Endothelial cell (in vitro differentiated cells): Measurements from ENCODE around the gene SH2D1A. TPM values are rescaled to one million over a fixed set of nuclear protein-coding genes. Genes with fewer than 3 reads are reported as not detected.

ENCODE experiments used
- DNase-seq: peaks from one replicate; pipeline ENCODE4 v3.0.0; 2021; ENCODE audit warnings: low spot score
- H3K27ac Mint-ChIP-seq: one replicate; pipeline ENCODE4 v1.8.0; 2021; ENCODE audit warnings: mixed read lengths, inconsistent platforms; ENCODE audit not compliant: unreplicated experiment
- H3K27me3 Mint-ChIP-seq: one replicate; pipeline ENCODE4 v1.8.0; 2021; ENCODE audit warnings: mild to moderate bottlenecking, moderate library complexity, mixed read lengths, inconsistent platforms; ENCODE audit not compliant: unreplicated experiment
- H3K36me3 Mint-ChIP-seq: one replicate; pipeline ENCODE4 v1.8.0; 2021; ENCODE audit warnings: mild to moderate bottlenecking, low read depth, mixed read lengths, inconsistent platforms; ENCODE audit not compliant: unreplicated experiment
- H3K4me1 Mint-ChIP-seq: one replicate; pipeline ENCODE4 v1.8.0; 2021; ENCODE audit warnings: mild to moderate bottlenecking, mixed read lengths, inconsistent platforms; ENCODE audit not compliant: unreplicated experiment
- H3K4me3 Mint-ChIP-seq: one replicate; pipeline ENCODE4 v1.8.0; 2021; ENCODE audit warnings: mild to moderate bottlenecking, mixed read lengths, inconsistent platforms; ENCODE audit not compliant: unreplicated experiment
- H3K9me3 Mint-ChIP-seq: one replicate; pipeline ENCODE4 v1.8.0; 2021; ENCODE audit warnings: mixed read lengths, inconsistent platforms; ENCODE audit not compliant: unreplicated experiment
- CTCF ChIP-seq: fragments of 200-600 bp; sonication (generic); IDR thresholded peaks from one replicate; pipeline ENCODE4 v1.5.0; 2021; ENCODE audit warnings: antibody characterized with exemption; ENCODE audit not compliant: unreplicated experiment
- total RNA-seq: library from RNA; stranded (reverse); fragmentation: NEBNext Ultra II Directional; extraction: Animal tissue kit (Norgen Biotek cat#: 25700); gene quantifications from one replicate; pipeline ENCODE4 v1.2.1, GENCODE V29; 2021; ENCODE audit not compliant: unreplicated experiment

SH2D1A gene
- total RNA-seq, 1 donor from 2014 or later, result not detected

GRCh38 chrX:124354648-124355047 lies 8.3 kb downstream of the SH2D1A start:
- Mint-ChIP-seq H3K4me3 (no peak overlapping the region), H3K4me1 (no peaks in the 10 kb centered on the region), H3K27ac (no peak overlapping the region), H3K36me3 (no peaks in the 10 kb centered on the region), H3K27me3 (no peaks in the 10 kb centered on the region), H3K9me3 (no peaks in the 10 kb centered on the region)
- TF ChIP-seq CTCF, result no peak
- DNase-seq, result no peak

GRCh38 chrX:124358800-124359383 lies 12.5 kb downstream of the SH2D1A start:
- no peaks in the 10 kb centered on the region for H3K27me3 Mint-ChIP-seq
- no peak for TF ChIP-seq CTCF
- no peaks in the 10 kb centered on the region for H3K36me3 Mint-ChIP-seq
- no peaks in the 10 kb centered on the region for H3K4me1 Mint-ChIP-seq
- H3K4me3 Mint-ChIP-seq, result no peak overlapping the region
- no peak overlapping the region for H3K27ac Mint-ChIP-seq
- H3K9me3 Mint-ChIP-seq, result no peaks in the 10 kb centered on the region
- no peak for DNase-seq

GRCh38 chrX:124362072-124362471 lies 15.7 kb downstream of the SH2D1A start:
- Mint-ChIP-seq H3K36me3 (no peaks in the 10 kb centered on the region), H3K9me3 (no peaks in the 10 kb centered on the region), H3K4me3 (no peak overlapping the region), H3K27ac (no peak overlapping the region), H3K27me3 (no peaks in the 10 kb centered on the region), H3K4me1 (no peaks in the 10 kb centered on the region)
- no peak for TF ChIP-seq CTCF
- DNase-seq, result no peak

- no peak for DNase-seq
- TF ChIP-seq CTCF, result no peak
- Mint-ChIP-seq H3K9me3 (no peaks in the 10 kb centered on the region), H3K4me1 (no peaks in the 10 kb centered on the region), H3K36me3 (no peaks in the 10 kb centered on the region), H3K27me3 (no peaks in the 10 kb centered on the region), H3K4me3 (no peak overlapping the region), H3K27ac (no peak overlapping the region)
Observed at GRCh38 chrX:124362761-124363160, 16.4 kb downstream of the SH2D1A start.

GRCh38 chrX:124369722-124370121 lies 23.4 kb downstream of the SH2D1A start:
- H3K9me3 Mint-ChIP-seq, result no peaks in the 10 kb centered on the region
- H3K4me3 Mint-ChIP-seq, result no peak overlapping the region
- H3K4me1 Mint-ChIP-seq, result no peaks in the 10 kb centered on the region
- no peaks in the 10 kb centered on the region for H3K36me3 Mint-ChIP-seq
- no peak overlapping the region for H3K27ac Mint-ChIP-seq
- TF ChIP-seq CTCF, result no peak
- no peaks in the 10 kb centered on the region for H3K27me3 Mint-ChIP-seq
- DNase-seq, result no peak
